Measurements from ENCODE around the gene NARS2. TPM values are rescaled to one million over a fixed set of nuclear protein-coding genes. Genes with fewer than 3 reads are reported as not detected.

Gene NARS2
- total and polyA plus RNA-seq, 10 of the 15 experiments (the other 5 are each of a cell fraction or from before 2014, with no cell fraction given) = 22.2 to 45.3 (median 36.3) TPM

DNA sequence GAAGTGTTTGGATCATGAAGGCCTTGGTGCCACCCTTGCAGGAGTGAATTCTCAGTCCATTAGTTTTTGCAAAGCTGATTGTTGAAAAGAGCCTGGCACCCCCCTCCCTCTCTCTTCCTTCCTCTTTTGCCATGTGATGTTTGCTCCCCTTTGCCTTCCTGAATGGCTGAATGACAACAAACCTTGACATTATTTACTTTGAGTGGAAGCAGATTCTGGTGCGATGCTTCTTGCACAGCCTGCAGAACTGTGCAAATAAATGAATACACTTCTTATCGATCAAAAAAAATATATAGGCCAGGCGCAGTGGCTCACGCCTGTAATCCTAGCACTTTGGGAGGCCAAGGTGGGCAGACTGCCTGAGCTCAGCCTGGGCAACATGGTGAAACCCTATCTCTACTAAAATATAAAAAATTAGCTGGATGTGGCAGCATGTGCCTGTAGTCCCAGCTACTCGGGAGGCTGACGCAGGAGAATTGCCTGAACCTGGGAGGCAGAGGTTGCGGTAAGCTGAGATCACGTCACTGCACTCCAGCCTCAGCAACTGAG is 2.0 kb upstream of the NARS2 start:
- no peaks in the 10 kb centered on the region for H3K36me3 ChIP-seq (ENCODE audit: control insufficient read depth in 2 of 2, insufficient read depth in 2 of 2, low read length in 1 of 2)
- H3K27ac ChIP-seq (ENCODE audit: control insufficient read depth, insufficient read depth) = no peak overlapping the region
- no peak overlapping the region for H2AFZ ChIP-seq (ENCODE audit: control insufficient read depth, low read depth, low read length)
- ATAC-seq = no peak
- no peak overlapping the region for H3K9ac ChIP-seq (ENCODE audit: control insufficient read depth, insufficient read depth, low read length)
- DNase-seq (ENCODE audit: low read depth, low spot score) = no peak
- CTCF ChIA-PET = interaction anchor here (1.1 to 5.1 kb wide), 6 partner anchors 10 to 349 kb away, joined by 3 to 70 read pairs (median 3); partner anchors contain the start of gene GAB2
- SMC1A ChIA-PET (ENCODE audit: uncharacterized antibody, unreplicated experiment) = interaction anchor here (5.6 kb wide), 1 partner anchor 12 kb away, joined by 62 read pairs; no protein-coding TSS in a partner anchor
- RAD21 ChIA-PET (ENCODE audit: unreplicated experiment) = interaction anchor here (0.6 kb wide), 1 partner anchor 15 kb away, joined by 3 read pairs; no protein-coding TSS in a partner anchor
- H3K27me3 ChIP-seq (replicated peaks in 1 of 2; ENCODE audit: control insufficient read depth in 2 of 2, insufficient read depth in 2 of 2, low read length in 1 of 2) = no peaks in the 10 kb centered on the region; a peak in 1 of 4 replicates
- POLR2A ChIA-PET = interaction anchor here (1.4 kb wide), 1 partner anchor 10 kb away, joined by 3 read pairs; no protein-coding TSS in a partner anchor
- BruUV-seq (replicated peaks) = no TSS peak
- H3K9me3 ChIP-seq (replicated peaks; ENCODE audit: control insufficient read depth, insufficient read depth, low read length) = no peaks in the 10 kb centered on the region; the same call in 1 of the 3 replicates
- no peaks in the 10 kb centered on the region for H4K20me1 ChIP-seq (ENCODE audit: control insufficient read depth, insufficient read depth)
- intact Hi-C loops (cut with micrococcal nuclease; ENCODE audit: unreplicated experiment) = no loop called here
- WGBS (ENCODE audit: insufficient coverage, insufficient replicate concordance, low lambda C conversion rate, missing lambda C conversion rate) = 80% methylated on average over 7 of the region's 8 CpGs
- H3K4me1 ChIP-seq (ENCODE audit: control insufficient read depth, insufficient read depth, low read length) = no peaks in the 10 kb centered on the region
- no peak overlapping the region for H3K4me2 ChIP-seq (ENCODE audit: control insufficient read depth, insufficient read depth)
- FAIRE-seq = no peak
- peaks cover 23% of the 10 kb centered on the region for H3K79me2 ChIP-seq (ENCODE audit: control insufficient read depth, insufficient read depth, low read length)
- H3K4me3 ChIP-seq = no peak overlapping the region
- in situ Hi-C loops (cut with MboI) = no loop called here
- TF ChIP-seq ZNF24 (IDR thresholded peaks at IDR 0.05) = no peak
- TF ChIP-seq, protein P1, sequence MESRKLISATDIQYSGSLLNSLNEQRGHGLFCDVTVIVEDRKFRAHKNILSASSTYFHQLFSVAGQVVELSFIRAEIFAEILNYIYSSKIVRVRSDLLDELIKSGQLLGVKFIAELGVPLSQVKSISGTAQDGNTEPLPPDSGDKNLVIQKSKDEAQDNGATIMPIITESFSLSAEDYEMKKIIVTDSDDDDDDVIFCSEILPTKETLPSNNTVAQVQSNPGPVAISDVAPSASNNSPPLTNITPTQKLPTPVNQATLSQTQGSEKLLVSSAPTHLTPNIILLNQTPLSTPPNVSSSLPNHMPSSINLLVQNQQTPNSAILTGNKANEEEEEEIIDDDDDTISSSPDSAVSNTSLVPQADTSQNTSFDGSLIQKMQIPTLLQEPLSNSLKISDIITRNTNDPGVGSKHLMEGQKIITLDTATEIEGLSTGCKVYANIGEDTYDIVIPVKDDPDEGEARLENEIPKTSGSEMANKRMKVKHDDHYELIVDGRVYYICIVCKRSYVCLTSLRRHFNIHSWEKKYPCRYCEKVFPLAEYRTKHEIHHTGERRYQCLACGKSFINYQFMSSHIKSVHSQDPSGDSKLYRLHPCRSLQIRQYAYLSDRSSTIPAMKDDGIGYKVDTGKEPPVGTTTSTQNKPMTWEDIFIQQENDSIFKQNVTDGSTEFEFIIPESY (IDR thresholded peaks at IDR 0.05) = no peak
- no peak for TF ChIP-seq CBX3 (IDR thresholded peaks at IDR 0.05; ENCODE audit: borderline replicate concordance, low read depth)
- no peak for TF ChIP-seq TCF7 (IDR thresholded peaks at IDR 0.05; ENCODE audit: borderline replicate concordance)
- TF ChIP-seq BMI1 (IDR thresholded peaks at IDR 0.05; ENCODE audit: borderline replicate concordance) = no peak
- TF ChIP-seq RFX5 (IDR thresholded peaks at IDR 0.05; ENCODE audit: low read depth, low read length) = no peak
- TF ChIP-seq SMAD5 (IDR thresholded peaks at IDR 0.05; ENCODE audit: low read depth) = no peak
- TF ChIP-seq RB1 (IDR thresholded peaks at IDR 0.05; ENCODE audit: borderline replicate concordance) = no peak
- TF ChIP-seq FOS (IDR thresholded peaks at IDR 0.05; ENCODE audit: borderline replicate concordance, extremely low read depth, insufficient read length) = no peak
- TF ChIP-seq CEBPB (IDR thresholded peaks at IDR 0.05; ENCODE audit: borderline replicate concordance in 1 of 2, low read depth in 2 of 2, low read length in 2 of 2) = no peak
- no peak for TF ChIP-seq EP300 (IDR thresholded peaks at IDR 0.05; ENCODE audit: borderline replicate concordance in 1 of 2, control insufficient read depth in 1 of 2, low read depth in 2 of 2, low read length in 2 of 2)
- no peak for TF ChIP-seq EZH2 (IDR thresholded peaks at IDR 0.05; ENCODE audit: borderline replicate concordance, control insufficient read depth, low read depth, low read length)
- no peak for TF ChIP-seq BRCA1 (IDR thresholded peaks at IDR 0.05; ENCODE audit: low read depth, low read length)
- TF ChIP-seq, protein P2, sequence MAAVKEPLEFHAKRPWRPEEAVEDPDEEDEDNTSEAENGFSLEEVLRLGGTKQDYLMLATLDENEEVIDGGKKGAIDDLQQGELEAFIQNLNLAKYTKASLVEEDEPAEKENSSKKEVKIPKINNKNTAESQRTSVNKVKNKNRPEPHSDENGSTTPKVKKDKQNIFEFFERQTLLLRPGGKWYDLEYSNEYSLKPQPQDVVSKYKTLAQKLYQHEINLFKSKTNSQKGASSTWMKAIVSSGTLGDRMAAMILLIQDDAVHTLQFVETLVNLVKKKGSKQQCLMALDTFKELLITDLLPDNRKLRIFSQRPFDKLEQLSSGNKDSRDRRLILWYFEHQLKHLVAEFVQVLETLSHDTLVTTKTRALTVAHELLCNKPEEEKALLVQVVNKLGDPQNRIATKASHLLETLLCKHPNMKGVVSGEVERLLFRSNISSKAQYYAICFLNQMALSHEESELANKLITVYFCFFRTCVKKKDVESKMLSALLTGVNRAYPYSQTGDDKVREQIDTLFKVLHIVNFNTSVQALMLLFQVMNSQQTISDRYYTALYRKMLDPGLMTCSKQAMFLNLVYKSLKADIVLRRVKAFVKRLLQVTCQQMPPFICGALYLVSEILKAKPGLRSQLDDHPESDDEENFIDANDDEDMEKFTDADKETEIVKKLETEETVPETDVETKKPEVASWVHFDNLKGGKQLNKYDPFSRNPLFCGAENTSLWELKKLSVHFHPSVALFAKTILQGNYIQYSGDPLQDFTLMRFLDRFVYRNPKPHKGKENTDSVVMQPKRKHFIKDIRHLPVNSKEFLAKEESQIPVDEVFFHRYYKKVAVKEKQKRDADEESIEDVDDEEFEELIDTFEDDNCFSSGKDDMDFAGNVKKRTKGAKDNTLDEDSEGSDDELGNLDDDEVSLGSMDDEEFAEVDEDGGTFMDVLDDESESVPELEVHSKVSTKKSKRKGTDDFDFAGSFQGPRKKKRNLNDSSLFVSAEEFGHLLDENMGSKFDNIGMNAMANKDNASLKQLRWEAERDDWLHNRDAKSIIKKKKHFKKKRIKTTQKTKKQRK (IDR thresholded peaks at IDR 0.05; ENCODE audit: low read depth, low read length) = no peak
- no peak for TF ChIP-seq NR2C2 (IDR thresholded peaks at IDR 0.05; ENCODE audit: borderline replicate concordance, control insufficient read depth, insufficient read length, low read depth)
- no peak for TF ChIP-seq JUNB (IDR thresholded peaks at IDR 0.05)
- TF ChIP-seq WRNIP1 (IDR thresholded peaks at IDR 0.05; ENCODE audit: borderline replicate concordance, low read depth, low read length) = no peak
